ENCODE data around the gene TRPM8. TPM values are rescaled to one million over a fixed set of nuclear protein-coding genes. Genes with fewer than 3 reads are reported as not detected.

TRPM8 gene
- total and polyA plus RNA-seq, 2 of the 8 experiments (the other 6 are each of a cell fraction or from before 2014, with no cell fraction given), result 0.18 to 0.54 TPM

GRCh38 chr2:234014427-234014826, 97.3 kb downstream of the TRPM8 start (continued):
- TF ChIP-seq RNF2 (IDR thresholded peaks at IDR 0.05; ENCODE audit: borderline replicate concordance, low read depth, low read length, missing control alignments, poor library complexity, severe bottlenecking) (no peak), HDAC2 (IDR thresholded peaks at IDR 0.05; ENCODE audit: borderline replicate concordance in 1 of 2, low read depth in 2 of 2, low read length in 2 of 2) (no peak), CBX8 (IDR thresholded peaks at IDR 0.05; ENCODE audit: borderline replicate concordance, low read depth, low read length) (no peak), YY1 (IDR thresholded peaks at IDR 0.05; ENCODE audit: low read depth, low read length) (no peak)
